Measurements from ENCODE around the gene SRPX.

Gene SRPX

GRCh38 chrX:38112566-38112965 is 108.1 kb downstream of the SRPX start:
- TF ChIP-seq, protein P1, sequence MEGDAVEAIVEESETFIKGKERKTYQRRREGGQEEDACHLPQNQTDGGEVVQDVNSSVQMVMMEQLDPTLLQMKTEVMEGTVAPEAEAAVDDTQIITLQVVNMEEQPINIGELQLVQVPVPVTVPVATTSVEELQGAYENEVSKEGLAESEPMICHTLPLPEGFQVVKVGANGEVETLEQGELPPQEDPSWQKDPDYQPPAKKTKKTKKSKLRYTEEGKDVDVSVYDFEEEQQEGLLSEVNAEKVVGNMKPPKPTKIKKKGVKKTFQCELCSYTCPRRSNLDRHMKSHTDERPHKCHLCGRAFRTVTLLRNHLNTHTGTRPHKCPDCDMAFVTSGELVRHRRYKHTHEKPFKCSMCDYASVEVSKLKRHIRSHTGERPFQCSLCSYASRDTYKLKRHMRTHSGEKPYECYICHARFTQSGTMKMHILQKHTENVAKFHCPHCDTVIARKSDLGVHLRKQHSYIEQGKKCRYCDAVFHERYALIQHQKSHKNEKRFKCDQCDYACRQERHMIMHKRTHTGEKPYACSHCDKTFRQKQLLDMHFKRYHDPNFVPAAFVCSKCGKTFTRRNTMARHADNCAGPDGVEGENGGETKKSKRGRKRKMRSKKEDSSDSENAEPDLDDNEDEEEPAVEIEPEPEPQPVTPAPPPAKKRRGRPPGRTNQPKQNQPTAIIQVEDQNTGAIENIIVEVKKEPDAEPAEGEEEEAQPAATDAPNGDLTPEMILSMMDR (IDR thresholded peaks at IDR 0.05), result no peak
- Histone ChIP-seq H3K9me3 (no peaks in the 10 kb centered on the region), H3K4me3 (ENCODE audit: low read depth in 1 of 2, low read length in 1 of 2) (no peak overlapping the region), H3K27ac (no peak overlapping the region), H3K27me3 (no peaks in the 10 kb centered on the region), H3K36me3 (no peaks in the 10 kb centered on the region), H3K4me1 (ENCODE audit: control insufficient read depth in 1 of 2, insufficient read depth in 1 of 2, low read depth in 1 of 2, low read length in 1 of 2) (no peaks in the 10 kb centered on the region)

DNA sequence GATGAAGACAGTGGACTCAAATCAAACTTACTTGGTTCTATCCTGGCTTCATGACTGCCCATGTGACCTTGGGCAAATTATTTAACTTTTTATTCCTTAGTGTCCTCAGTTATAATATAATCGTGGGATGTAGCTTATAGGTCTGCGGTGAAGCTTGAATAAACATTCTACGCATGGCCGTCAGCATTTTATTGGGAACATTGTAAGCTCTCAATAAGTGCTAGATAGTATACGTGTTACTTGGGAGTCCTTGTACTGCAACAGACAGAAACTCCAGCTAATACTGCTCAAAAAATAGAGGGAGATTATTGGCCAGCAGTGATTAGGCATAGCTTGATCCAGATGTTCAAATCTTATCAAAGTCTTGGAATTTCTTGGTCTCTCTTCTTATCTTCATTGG is 109.5 kb downstream of the SRPX start:
- Histone ChIP-seq H3K27ac (no peak overlapping the region), H3K36me3 (no peaks in the 10 kb centered on the region)
- TF ChIP-seq, protein P1 (IDR thresholded peaks at IDR 0.05), result no peak

DNA sequence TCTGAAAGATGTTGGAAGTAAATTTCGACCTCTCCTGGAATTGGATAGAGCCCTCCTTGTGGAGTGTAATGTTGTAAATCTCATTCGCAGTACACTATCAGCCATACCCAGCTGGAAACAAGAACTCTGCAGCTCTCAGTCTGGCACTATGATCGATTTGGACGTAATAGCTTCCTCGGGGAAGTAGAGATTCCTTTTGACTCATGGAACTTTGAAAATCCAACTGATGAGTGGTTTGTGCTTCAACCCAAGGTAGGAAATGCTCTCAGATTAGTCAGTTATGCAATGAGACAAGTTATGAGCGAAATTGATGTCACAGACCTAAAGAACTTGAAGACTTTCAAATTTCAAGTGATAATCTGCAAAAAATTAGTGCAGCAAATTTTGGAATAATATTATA is 110.4 kb downstream of the SRPX start:
- Histone ChIP-seq H3K4me1 (ENCODE audit: control insufficient read depth in 1 of 2, insufficient read depth in 1 of 2, low read depth in 1 of 2, low read length in 1 of 2) (no peaks in the 10 kb centered on the region), H3K4me3 (ENCODE audit: low read depth in 1 of 2, low read length in 1 of 2) (no peak overlapping the region), H3K36me3 (no peaks in the 10 kb centered on the region), H3K27me3 (no peaks in the 10 kb centered on the region), H3K9me3 (no peaks in the 10 kb centered on the region), H3K27ac (no peak overlapping the region)
- TF ChIP-seq, protein P1 (IDR thresholded peaks at IDR 0.05), result no peak

More for the DNA sequence above, 109.5 kb downstream of the SRPX start:
- Histone ChIP-seq H3K4me1 (ENCODE audit: control insufficient read depth in 1 of 2, insufficient read depth in 1 of 2, low read depth in 1 of 2, low read length in 1 of 2) (no peaks in the 10 kb centered on the region), H3K4me3 (ENCODE audit: low read depth in 1 of 2, low read length in 1 of 2) (no peak overlapping the region), H3K27me3 (no peaks in the 10 kb centered on the region), H3K9me3 (no peaks in the 10 kb centered on the region)

- Histone ChIP-seq H3K4me3 (ENCODE audit: low read depth in 1 of 2, low read length in 1 of 2) (no peak overlapping the region), H3K27me3 (no peaks in the 10 kb centered on the region), H3K27ac (no peak overlapping the region), H3K4me1 (ENCODE audit: control insufficient read depth in 1 of 2, insufficient read depth in 1 of 2, low read depth in 1 of 2, low read length in 1 of 2) (no peaks in the 10 kb centered on the region), H3K36me3 (no peaks in the 10 kb centered on the region), H3K9me3 (no peaks in the 10 kb centered on the region)
- TF ChIP-seq, protein P1 (IDR thresholded peaks at IDR 0.05), result no peak
Measured at GRCh38 chrX:38109042-38109898, 111.4 kb downstream of the SRPX start.

DNA sequence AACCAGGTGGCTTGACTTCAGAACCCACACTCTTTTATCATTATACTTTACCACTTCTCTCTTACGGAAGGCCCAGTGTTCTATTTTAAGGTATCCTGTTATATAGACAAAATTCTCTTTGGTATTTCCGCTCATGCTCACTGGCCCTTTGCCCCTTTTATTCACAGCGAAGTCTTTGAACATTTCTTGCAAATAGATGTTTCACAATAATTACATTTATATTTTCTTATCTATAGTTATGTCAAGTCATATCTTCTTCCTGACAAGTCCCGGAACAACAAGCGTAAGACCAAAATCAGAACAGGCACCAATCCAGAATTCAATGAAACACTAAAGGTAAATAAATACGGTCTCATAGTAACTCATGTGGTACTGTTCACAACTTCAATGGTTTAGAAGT is 112.3 kb downstream of the SRPX start:
- Histone ChIP-seq H3K9me3 (no peaks in the 10 kb centered on the region), H3K27ac (no peak overlapping the region), H3K4me3 (ENCODE audit: low read depth in 1 of 2, low read length in 1 of 2) (no peak overlapping the region), H3K4me1 (ENCODE audit: control insufficient read depth in 1 of 2, insufficient read depth in 1 of 2, low read depth in 1 of 2, low read length in 1 of 2) (no peaks in the 10 kb centered on the region), H3K27me3 (no peaks in the 10 kb centered on the region), H3K36me3 (no peaks in the 10 kb centered on the region)
- TF ChIP-seq, protein P1 (IDR thresholded peaks at IDR 0.05), result no peak
